IPS DF 6.9 (cell line): ENCODE measurements around the gene SAXO1.
"Not testable (repeated sequence)": the region's sequence is repeated elsewhere in the genome, so short reads cannot be mapped to it uniquely, and the experiment has no call there.

Source experiments
- DNase-seq: peaks from one replicate; pipeline ENCODE4 v3.0.0-alpha.2; 2013; ENCODE audit warnings: low read depth, low spot score
- H3K27ac ChIP-seq: one replicate; pipeline ENCODE4 v1.5.1; 2013; ENCODE audit warnings: low read length, control low read depth
- H3K27me3 ChIP-seq: 2 replicates; pipeline ENCODE4 v1.6.1; 2013; ENCODE audit warnings: mild to moderate bottlenecking, low read length; ENCODE audit not compliant: control insufficient read depth, insufficient read depth
- H3K36me3 ChIP-seq: 2 replicates; pipeline ENCODE4 v1.6.1; 2013; ENCODE audit warnings: low read length; ENCODE audit not compliant: control insufficient read depth, insufficient read depth
- H3K4me1 ChIP-seq: 2 replicates; pipeline ENCODE4 v1.6.1; 2013; ENCODE audit warnings: low read length; ENCODE audit not compliant: control insufficient read depth, insufficient read depth
- H3K4me3 ChIP-seq: 2 replicates; pipeline ENCODE4 v1.5.1; 2013; ENCODE audit warnings: mild to moderate bottlenecking, low read length
- H3K9me3 ChIP-seq: 2 replicates; pipeline ENCODE4 v1.6.1; 2013; ENCODE audit warnings: low read length, inconsistent platforms; ENCODE audit not compliant: control insufficient read depth, insufficient read depth
- whole genome bisulfite sequencing: extraction: QIAGEN DNeasy Blood & Tissue Kit; methylation state at CpG from one replicate; pipeline ENCODE4 v1.1.7; 2013; ENCODE audit warnings: mixed read lengths, missing lambda C conversion rate; ENCODE audit not compliant: insufficient read length, insufficient coverage; 5-methylcytosine and 5-hydroxymethylcytosine counted together

SAXO1 gene

DNA sequence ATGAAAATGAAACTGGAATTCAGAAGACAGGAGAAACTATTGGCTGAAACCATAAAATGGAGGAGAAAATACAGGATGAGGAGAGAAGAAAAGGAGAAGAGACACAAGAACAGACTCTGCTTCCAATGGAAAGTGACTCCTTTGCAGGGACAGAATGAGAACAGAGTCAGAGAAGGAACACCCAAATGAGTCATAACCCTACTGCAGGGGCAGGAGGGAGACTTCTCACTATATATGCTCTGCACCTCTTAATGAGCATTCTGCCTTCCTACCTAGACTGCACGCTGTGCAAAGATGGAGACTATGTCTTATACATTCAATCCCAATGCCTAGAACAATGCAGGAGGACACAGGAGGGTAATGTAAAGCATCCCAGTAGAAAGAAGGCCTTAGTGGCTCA lies 2.1 kb downstream of the SAXO1 start:
- H3K27ac ChIP-seq: no peak overlapping the region
- H3K36me3 ChIP-seq: no peaks in the 10 kb centered on the region
- WGBS: no CpG with 5 or more reads among the region's 1 CpG
- no peaks in the 10 kb centered on the region for H3K4me1 ChIP-seq
- H3K4me3 ChIP-seq: no peak overlapping the region
- no peaks in the 10 kb centered on the region for H3K27me3 ChIP-seq
- DNase-seq: no peak
- H3K9me3 ChIP-seq: no peaks in the 10 kb centered on the region

DNA sequence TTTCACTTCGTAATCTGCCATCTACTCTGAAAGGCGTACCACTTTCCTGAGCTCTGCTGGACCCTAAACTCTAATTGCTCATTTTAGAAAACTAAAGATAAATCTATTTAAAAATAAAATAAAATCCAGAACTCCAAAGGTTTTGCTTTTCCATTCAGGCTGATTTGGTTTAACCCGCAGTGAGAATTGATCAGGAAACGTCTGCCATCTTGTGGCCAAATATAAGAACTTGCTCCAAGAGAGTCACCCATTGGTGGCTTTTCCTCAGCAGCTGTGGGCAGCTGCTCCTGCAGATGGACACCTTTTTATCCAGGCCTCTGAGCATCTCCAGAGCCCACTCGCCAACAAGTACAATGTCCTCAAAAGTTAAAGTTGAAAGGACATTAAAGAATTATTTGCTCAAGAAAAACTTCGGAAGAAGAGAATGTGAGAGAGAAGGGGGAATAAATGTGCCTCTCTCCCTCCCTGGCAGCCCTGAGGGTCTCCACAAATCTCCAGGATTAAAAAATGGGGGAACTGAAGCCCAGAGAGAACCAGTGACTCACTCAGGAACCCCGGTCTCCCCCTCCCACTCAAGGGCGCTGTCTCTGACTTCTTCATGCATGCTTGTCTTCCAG lies 4.1 kb downstream of the SAXO1 start:
- Histone ChIP-seq H3K27me3 (no peaks in the 10 kb centered on the region), H3K36me3 (no peaks in the 10 kb centered on the region), H3K4me1 (no peaks in the 10 kb centered on the region), H3K9me3 (no peaks in the 10 kb centered on the region), H3K27ac (no peak overlapping the region), H3K4me3 (no peak overlapping the region)
- no CpG with 5 or more reads among the region's 8 CpGs for WGBS
- peak; percentile 60 for DNase-seq

- Histone ChIP-seq H3K4me3 (no peak overlapping the region), H3K27ac (no peak overlapping the region), H3K4me1 (no peaks in the 10 kb centered on the region), H3K9me3 (no peaks in the 10 kb centered on the region), H3K36me3 (no peaks in the 10 kb centered on the region), H3K27me3 (no peaks in the 10 kb centered on the region)
- DNase-seq: no peak
- WGBS: no CpG with 5 or more reads among the region's 22 CpGs
Measured at GRCh38 chr9:19027825-19028224, 5.2 kb downstream of the SAXO1 start.

DNA sequence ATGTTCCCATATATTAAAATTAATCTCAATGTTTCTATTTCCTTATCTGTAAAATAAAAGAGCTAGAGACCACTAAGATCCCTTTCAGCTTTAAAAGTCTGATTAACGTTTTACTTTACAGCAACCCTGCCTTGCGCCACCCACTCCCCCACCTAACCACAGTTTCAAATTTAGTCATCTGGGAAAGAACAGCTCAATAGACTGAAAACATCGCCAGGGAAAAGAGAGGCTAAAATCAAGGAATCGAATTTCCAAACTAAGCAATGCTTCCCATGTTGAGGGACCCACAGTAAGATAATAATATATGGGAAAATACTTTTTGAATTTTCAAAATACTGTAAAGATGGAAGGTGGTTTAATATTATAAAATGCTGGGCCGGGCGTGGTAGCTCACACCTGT lies 6.6 kb downstream of the SAXO1 start:
- WGBS: no CpG with 5 or more reads among the region's 6 CpGs
- Histone ChIP-seq H3K4me3 (no peak overlapping the region), H3K27me3 (no peaks in the 10 kb centered on the region), H3K4me1 (no peaks in the 10 kb centered on the region), H3K27ac (no peak overlapping the region), H3K36me3 (no peaks in the 10 kb centered on the region), H3K9me3 (no peaks in the 10 kb centered on the region)
- no peak for DNase-seq

GRCh38 chr9:19023078-19023477 lies 9.9 kb downstream of the SAXO1 start:
- Histone ChIP-seq H3K4me1 (no peaks in the 10 kb centered on the region), H3K27me3 (no peaks in the 10 kb centered on the region), H3K4me3 (no peak overlapping the region), H3K9me3 (no peaks in the 10 kb centered on the region), H3K36me3 (no peaks in the 10 kb centered on the region), H3K27ac (no peak overlapping the region)
- WGBS: no CpG with 5 or more reads among the region's 5 CpGs
- no peak for DNase-seq

- Histone ChIP-seq H3K4me1 (no peaks in the 10 kb centered on the region), H3K9me3 (no peaks in the 10 kb centered on the region), H3K27ac (no peak overlapping the region), H3K27me3 (no peaks in the 10 kb centered on the region), H3K36me3 (no peaks in the 10 kb centered on the region), H3K4me3 (no peak overlapping the region)
- no CpG with 5 or more reads among the region's 2 CpGs for WGBS
- DNase-seq: no peak
Measured at GRCh38 chr9:19022206-19022605, 10.8 kb downstream of the SAXO1 start.

DNA sequence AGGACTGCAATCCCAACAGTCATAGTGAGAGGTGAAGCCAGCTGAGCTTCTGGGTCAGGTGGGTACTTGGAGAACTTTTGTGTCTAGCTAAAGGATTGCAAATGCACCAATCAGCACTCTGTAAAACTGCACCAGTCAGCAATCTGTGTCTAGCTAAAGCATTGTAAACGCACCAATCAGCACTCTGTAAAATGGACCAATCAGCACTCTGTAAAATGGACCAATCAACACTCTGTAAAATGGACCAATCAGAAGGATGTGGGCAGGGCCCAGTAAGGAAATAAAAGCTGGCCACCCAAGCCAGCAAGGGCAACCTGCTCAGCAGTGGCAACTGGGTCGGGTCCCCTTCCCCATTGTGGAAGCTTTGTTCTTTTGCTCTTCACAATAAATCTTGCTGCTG lies 11.4 kb downstream of the SAXO1 start:
- H3K4me3 ChIP-seq, H3K27ac ChIP-seq, H3K36me3 ChIP-seq, H3K4me1 ChIP-seq, H3K9me3 ChIP-seq, DNase-seq, H3K27me3 ChIP-seq: not testable (repeated sequence)
- WGBS: no CpG with 5 or more reads among the region's 2 CpGs

DNA sequence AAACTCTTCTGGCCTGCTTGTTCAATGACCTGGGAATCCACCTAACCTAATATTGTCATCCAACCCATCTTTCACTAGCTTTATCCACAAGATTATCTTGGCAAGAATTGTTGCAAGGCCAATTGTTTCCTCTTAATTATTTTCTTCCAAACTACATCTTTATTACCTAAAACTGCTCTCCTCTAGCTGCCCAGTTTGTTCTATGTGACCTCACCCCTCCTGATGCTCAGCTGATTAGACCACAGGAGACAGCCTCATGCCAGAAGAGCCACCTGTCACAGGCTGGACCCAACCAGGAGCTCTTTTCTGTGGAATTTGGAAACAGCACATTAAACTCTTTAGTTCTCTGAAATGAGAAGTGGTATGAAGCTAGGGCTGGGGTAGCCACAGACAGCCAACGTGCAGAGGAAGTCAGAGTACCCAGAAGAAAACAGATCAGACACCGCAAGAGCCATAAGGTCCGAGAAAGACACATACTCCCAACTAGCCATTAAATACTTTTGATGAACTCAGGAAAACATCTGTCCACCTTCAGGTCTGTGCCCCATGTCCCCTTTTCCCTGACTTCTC lies 12.0 kb downstream of the SAXO1 start:
- WGBS: no CpG with 5 or more reads among the region's 3 CpGs

DNA sequence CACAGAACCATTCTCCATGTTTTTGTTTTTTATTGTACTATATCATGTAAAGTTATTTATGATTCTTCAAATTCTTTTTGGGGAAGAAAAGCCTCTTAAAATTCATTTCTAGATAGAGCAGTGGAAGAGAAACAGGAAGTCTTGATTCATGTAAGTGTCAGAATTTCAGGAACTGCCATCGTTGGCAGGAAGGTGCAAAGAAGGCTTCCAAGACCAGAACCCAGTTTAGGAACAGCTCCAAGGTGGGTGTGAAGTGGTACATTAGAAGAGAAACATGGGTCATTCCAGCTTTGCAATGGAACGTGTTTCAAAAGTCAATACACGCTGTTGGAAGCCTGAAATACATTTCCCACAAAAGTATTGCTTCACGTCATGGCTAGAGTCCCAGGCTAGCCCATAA lies 14.8 kb downstream of the SAXO1 start:
- Histone ChIP-seq H3K4me3 (no peak overlapping the region), H3K4me1 (no peaks in the 10 kb centered on the region), H3K27ac (no peak overlapping the region), H3K27me3 (no peaks in the 10 kb centered on the region), H3K36me3 (no peaks in the 10 kb centered on the region), H3K9me3 (no peaks in the 10 kb centered on the region)
- no peak for DNase-seq
- WGBS: no CpG with 5 or more reads among the region's 4 CpGs

More for the DNA sequence above, 12.0 kb downstream of the SAXO1 start:
- H3K9me3 ChIP-seq: no peaks in the 10 kb centered on the region
- no peaks in the 10 kb centered on the region for H3K4me1 ChIP-seq
- no peaks in the 10 kb centered on the region for H3K27me3 ChIP-seq
- DNase-seq: no peak
- no peaks in the 10 kb centered on the region for H3K36me3 ChIP-seq
- H3K27ac ChIP-seq: no peak overlapping the region
- H3K4me3 ChIP-seq: no peak overlapping the region

DNA sequence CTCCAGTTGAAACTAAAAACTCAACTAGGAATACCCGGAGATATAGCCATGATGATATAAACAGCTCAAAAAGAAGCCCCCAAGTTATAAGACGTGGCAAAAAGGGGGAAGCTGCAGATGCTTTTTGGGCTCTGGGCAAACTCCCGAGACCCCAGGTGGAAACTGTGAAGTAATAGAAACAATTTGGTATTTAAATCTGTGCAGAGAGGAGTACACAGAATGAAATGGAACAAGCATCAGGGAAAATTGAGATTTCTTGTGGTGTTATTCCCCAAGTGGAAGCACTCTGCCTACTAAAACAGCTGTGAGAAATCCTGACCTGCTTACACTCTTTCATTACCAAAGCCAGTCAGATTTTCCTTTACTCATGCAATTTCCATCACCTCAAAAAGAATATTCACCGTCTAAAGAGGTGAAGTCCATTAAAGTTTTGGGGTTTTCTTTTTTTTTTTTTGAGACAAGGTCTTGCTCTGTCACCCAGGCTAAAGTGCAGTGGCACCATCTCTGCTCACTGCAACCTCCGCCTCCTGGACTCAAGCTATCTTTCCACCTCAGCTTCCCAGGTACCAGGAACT lies 23.5 kb downstream of the SAXO1 start:
- WGBS: no CpG with 5 or more reads among the region's 5 CpGs
- no peak overlapping the region for H3K27ac ChIP-seq
- no peaks in the 10 kb centered on the region for H3K9me3 ChIP-seq
- H3K27me3 ChIP-seq: no peaks in the 10 kb centered on the region
- H3K4me3 ChIP-seq: no peak overlapping the region
- no peaks in the 10 kb centered on the region for H3K36me3 ChIP-seq
- DNase-seq: no peak
- no peaks in the 10 kb centered on the region; the same call in 1 of the 2 replicates for H3K4me1 ChIP-seq

- Histone ChIP-seq H3K4me1 (no peaks in the 10 kb centered on the region), H3K36me3 (no peaks in the 10 kb centered on the region), H3K4me3 (no peak overlapping the region), H3K27ac (no peak overlapping the region), H3K9me3 (no peaks in the 10 kb centered on the region), H3K27me3 (no peaks in the 10 kb centered on the region)
- no CpG with 5 or more reads among the region's 16 CpGs for WGBS
- DNase-seq: no peak
Measured at GRCh38 chr9:19000133-19000532, 32.9 kb downstream of the SAXO1 start.
